GM12878 (cell line): ENCODE results near the gene NTN1.

Experiments
- EZH2 ChIP-seq: IDR thresholded peaks from 2 replicates; pipeline ENCODE4 v1.6.1; 2012; ENCODE audit warnings: low read depth, mild to moderate bottlenecking, control low read depth, inconsistent platforms, low read length, borderline replicate concordance; ENCODE audit not compliant: control insufficient read depth
- NFYB ChIP-seq: IDR thresholded peaks from 2 replicates; pipeline ENCODE4 v1.6.1; 2011; ENCODE audit warnings: low read depth, mild to moderate bottlenecking, low read length, improper control_type of control experiment, moderate library complexity; ENCODE audit not compliant: insufficient read depth
- TCF12 ChIP-seq: IDR thresholded peaks from 2 replicates; pipeline ENCODE4 v1.6.1; 2011; ENCODE audit warnings: low read depth, mild to moderate bottlenecking, low read length
- TF ChIP-seq, protein P1 (sequence below): fragments of 450-650 bp; IDR thresholded peaks from 2 replicates; pipeline ENCODE4 v1.6.1; 2017; ENCODE audit warnings: mild to moderate bottlenecking, low read depth, inconsistent platforms; ENCODE audit not compliant: poor library complexity, severe bottlenecking

DNA sequence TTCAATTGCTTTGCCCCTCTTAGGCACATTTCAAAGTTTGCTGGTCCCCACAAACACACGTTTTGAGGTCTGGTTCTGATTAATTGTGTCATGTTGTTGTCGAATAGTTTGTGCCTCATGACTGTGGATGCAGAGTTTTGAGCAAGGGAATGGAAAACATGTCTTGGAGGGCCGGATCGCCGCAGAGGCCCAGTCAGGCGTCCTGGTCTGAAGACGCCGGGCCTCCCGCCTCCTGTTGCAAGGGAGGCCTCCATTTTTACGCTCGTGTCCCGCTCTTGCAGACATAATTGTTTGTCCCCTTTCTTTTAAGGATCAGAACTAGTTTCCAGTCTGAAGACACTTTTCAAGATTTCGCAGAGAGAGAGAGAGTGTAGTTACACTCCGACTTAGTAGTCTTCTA is 3.2 kb downstream of the NTN1 start:
- TF ChIP-seq, protein P1, sequence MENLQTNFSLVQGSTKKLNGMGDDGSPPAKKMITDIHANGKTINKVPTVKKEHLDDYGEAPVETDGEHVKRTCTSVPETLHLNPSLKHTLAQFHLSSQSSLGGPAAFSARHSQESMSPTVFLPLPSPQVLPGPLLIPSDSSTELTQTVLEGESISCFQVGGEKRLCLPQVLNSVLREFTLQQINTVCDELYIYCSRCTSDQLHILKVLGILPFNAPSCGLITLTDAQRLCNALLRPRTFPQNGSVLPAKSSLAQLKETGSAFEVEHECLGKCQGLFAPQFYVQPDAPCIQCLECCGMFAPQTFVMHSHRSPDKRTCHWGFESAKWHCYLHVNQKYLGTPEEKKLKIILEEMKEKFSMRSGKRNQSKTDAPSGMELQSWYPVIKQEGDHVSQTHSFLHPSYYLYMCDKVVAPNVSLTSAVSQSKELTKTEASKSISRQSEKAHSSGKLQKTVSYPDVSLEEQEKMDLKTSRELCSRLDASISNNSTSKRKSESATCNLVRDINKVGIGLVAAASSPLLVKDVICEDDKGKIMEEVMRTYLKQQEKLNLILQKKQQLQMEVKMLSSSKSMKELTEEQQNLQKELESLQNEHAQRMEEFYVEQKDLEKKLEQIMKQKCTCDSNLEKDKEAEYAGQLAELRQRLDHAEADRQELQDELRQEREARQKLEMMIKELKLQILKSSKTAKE, result no peak
- no peak for TF ChIP-seq TCF12
- TF ChIP-seq NFYB, result no peak
- no peak for TF ChIP-seq EZH2
